GM21423 (cell line): ENCODE results near the gene BIVM.
"Not testable (repeated sequence)": the region's sequence is repeated elsewhere in the genome, so short reads cannot be mapped to it uniquely, and the experiment has no call there.

Source experiments
- ATAC-seq: cut with Tn5 transposase; IDR thresholded peaks from one replicate; pipeline ENCODE4 v1.9.1; 2021; ENCODE audit warnings: mild to moderate bottlenecking, moderate library complexity; ENCODE audit not compliant: unreplicated experiment

The BIVM gene, protein sequence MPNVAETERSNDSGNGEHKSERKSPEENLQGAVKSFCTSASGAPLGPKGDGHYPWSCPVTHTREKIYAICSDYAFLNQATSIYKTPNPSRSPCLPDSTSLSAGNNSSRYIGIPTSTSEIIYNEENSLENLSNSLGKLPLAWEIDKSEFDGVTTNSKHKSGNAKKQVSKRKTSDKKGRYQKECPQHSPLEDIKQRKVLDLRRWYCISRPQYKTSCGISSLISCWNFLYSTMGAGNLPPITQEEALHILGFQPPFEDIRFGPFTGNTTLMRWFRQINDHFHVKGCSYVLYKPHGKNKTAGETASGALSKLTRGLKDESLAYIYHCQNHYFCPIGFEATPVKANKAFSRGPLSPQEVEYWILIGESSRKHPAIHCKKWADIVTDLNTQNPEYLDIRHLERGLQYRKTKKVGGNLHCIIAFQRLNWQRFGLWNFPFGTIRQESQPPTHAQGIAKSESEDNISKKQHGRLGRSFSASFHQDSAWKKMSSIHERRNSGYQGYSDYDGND

DNA sequence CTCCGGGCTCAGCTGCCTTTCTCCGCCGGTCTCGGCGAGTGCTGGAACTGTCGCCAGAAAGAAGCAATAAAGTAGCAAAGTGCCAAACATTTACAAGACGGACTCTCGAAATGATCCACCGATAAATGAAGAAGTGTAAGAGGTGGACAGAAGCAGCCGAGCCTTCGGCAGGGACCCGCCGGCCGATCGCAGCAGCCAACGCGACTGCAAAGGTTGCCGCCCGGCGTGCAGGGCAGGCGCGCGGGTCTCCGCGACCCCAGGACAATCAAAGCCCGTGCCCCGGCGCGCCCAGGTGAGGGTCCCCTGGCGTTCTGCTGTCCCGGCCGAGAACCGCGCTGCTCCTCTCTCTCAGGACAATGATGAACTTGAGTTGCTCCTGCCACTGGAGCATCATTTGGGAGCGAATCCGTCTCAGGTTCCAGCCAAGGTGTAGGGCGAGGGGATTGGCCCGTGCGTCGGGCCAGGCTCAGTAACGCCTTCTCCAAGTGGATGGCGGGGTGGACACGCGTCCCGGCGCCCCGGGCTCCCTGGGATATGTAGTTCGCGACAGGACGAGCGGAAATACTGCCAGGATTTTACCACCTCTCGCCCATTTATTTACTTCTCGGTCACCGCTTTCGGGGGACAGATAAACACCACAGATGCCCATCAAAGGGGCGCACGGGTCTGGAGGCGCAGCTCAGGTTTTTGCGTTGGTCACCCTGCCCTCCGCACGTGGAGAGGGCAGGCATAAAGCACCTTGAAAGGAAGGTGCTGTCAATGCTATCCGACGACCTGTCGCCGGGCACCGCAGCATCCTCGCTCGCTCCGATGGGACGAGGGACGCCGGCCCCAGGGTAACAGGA, at the start of gene BIVM, which contains the start of gene POGLUT2:
Gene BIVM (plus strand): TSS at position 539 of the 845 bp plus-strand sequence. CDS start 8,149 bp downstream, outside the sequence.
Gene POGLUT2 (minus strand): TSS at position 396 of the 845 bp plus-strand sequence. CDS start 306 bp downstream, at position 90.
- peak; percentile 84 for ATAC-seq

DNA sequence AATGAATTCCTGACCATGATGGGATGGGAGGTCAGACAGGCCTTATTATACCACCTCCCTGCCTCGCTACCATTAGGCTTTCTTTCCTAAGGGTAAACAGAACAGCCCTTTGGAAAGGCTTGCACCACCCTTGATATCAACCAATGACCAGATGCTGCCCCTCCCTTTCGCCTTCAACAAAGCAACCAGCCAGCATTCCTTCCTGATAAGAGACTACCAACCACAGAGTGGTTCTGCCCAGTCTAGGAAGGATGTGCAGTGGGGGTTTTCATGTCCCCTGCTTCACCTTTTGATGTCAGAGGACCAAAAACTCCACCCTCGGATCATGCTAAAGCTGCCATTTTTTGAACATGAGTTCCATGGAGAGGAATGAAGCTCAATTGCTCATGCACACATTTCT, 47.0 kb upstream of the BIVM start:
- ATAC-seq = no peak

DNA sequence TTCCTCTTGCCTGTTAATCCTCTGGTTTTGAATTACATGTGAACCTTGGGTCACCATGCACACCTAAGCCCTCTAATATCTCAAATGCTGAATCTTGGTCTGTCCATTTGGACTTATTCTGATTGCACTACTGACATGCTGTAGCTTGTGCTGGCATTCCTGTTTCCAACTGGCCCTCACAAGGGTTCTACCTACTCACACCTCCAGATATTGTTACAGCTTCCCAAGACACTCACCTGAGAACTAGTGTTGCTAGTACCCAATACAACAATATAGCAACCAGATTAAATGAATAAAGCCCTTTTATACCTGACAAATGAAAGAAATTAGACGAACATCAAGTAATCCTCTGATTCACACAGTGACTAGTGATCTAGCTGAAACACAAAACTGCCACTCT, 41.9 kb upstream of the BIVM start:
- ATAC-seq = no peak

DNA sequence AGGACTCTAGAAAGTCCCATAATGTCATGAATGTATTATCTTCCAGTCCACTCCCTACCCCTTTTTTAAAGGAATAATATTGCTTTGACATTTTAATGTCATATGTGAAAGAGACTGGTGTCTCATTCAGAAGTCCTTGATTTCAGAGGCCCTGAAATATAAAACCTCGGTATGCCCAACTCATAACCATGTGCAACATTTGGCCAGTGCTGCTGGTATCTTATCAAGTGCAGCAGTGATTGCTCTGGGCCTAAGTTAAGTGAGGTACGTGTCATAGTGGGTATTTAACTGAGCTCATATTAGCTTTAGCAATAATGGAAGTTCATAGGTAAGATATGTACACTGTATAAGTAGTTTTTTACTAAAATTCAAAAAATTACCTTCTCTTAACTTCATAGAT, 40.1 kb upstream of the BIVM start:
- ATAC-seq = no peak

DNA sequence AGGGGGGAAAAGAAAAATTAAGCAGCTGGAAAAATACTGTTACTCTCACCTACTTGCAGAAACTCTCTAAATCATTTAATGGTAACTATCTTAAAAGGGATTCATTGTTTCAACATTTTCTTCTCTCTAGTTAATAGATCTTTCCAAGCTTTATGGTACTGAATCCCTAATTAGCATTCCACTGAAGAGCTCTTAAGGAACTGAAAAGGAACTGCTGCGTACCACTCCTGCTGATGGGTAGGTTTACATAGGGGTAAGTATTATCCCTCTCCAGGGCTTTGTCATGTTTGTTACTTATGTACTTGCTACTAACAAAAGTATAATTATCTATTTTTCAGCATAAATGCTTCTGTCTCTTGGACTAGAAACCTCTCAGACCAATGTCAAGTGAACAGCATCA, 37.8 kb upstream of the BIVM start:
- no peak for ATAC-seq

DNA sequence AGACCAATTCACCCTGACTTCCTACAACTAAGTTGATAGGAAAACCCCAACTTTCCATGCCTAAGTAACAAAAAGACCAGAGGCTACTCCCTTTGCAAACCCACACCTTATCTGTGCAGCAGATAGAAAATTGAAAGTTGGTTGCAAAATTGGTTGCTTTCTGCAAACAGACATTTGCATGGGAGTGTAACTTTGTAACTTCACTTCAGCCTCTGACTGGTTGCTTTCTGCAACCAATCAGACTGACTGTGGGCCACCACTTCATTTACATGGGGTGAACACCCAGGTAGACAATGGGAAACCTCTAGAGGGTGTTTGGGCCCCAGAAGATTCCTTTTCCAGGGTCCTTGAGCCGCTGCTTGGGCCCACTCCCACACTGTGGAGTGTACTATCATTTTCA, 35.2 kb upstream of the BIVM start:
- no peak for ATAC-seq

DNA sequence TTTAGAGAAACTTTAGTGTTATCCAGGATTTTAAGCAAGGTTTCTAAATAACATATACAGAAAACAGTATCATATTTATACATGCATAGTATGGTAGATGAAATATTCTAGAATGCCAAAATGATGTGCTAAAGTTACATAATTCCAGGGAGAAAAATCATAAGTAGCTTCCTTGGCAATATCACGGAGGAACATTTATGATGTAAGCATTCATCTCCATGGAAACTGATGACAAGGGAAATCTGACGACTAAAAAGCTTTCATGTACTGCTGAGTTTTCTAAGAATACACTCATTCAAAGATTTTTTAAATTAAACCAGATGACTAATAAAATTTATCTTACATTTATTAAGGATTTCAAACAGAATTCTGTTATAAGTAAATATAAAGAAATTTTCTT, 30.0 kb upstream of the BIVM start:
- no peak for ATAC-seq

DNA sequence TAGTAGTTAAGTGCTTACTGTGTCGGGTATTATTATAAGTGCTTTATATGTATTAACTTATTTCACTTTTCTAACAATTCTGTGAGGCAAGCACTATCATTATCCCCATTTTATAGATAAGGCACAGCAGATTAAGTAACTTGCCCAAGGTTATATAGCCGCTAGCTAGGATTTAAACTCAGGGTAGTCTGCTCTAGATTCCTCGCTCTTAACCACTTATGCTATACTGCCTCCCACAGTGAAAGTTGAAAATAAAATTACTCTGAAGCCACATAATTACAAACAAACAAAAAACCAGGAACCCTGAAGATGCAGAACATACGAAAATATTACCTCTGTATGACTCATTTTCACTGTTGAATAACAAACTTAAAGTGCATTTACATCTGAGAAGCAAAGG, 29.2 kb upstream of the BIVM start:
- ATAC-seq = no peak

DNA sequence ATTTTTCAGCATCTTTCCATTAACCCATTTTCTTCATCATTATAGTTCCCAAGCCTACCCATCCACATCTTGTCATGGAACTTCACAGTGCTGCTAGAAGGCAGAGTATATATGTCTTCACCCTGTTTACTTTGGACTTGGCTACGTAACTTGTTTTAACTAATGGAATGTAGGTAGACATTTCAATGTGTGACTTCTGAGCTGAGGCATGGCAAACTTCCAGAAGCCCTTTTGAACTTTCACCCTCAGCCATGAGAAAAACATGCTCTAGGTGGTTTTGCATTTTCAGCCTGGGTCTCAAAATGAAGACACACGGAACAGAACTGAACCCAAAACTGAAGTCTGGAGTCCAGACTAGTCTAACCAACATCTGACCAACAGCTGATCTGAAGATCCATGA, 28.5 kb upstream of the BIVM start:
- no peak for ATAC-seq

DNA sequence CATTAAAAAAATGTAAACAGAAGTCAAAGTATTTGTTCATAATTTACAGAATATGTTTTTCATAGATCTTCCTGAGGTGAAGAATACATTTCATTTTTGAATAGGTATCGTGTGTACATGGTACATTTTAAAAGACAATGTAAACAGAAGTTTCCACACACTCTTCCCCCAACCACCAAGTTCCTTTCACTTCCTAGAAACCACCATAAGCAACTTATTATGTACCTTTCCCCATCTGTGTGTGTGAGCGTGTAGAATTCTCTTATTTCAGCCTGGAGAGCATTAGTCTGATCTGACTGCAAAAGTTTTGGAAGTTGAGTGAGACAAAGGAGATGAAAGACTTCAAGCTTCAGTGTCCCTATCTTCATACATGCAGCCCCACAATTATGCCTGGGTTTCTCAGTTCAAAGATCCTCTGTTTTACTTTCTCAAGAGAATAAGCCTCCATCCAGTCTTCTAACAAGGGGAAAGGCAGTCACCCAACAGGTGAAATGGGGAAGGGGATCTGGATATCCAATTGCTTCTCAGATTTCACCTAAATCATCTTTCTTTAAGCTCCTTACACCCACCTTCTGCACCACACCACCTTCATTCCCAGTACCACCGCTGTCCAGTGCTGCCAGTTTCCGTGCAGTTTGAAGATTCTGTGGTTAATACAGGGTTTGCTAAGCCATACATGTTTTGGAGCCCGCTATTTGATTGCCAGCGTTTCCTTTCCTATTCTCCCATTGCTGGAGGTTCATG, 27.4 kb upstream of the BIVM start:
- ATAC-seq = no peak

DNA sequence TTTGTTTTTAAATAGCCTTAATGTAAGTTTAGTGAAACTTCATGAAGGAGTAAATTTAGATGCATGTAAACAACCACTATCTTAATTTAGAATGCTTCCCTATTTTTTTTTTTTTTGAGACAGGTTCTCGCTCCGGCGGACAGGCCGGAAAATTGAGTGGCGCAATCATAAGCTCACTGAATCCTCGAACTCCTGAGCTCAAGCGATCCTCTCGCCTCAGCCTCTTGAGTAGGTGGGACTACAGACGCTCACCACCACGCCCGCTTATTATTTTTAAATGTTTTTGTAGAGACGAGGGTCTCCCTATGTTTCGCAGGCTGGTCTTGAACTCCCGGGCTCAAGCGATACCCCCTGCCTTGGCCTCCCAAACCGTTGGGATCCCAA, 26.9 kb upstream of the BIVM start:
- ATAC-seq = no peak

DNA sequence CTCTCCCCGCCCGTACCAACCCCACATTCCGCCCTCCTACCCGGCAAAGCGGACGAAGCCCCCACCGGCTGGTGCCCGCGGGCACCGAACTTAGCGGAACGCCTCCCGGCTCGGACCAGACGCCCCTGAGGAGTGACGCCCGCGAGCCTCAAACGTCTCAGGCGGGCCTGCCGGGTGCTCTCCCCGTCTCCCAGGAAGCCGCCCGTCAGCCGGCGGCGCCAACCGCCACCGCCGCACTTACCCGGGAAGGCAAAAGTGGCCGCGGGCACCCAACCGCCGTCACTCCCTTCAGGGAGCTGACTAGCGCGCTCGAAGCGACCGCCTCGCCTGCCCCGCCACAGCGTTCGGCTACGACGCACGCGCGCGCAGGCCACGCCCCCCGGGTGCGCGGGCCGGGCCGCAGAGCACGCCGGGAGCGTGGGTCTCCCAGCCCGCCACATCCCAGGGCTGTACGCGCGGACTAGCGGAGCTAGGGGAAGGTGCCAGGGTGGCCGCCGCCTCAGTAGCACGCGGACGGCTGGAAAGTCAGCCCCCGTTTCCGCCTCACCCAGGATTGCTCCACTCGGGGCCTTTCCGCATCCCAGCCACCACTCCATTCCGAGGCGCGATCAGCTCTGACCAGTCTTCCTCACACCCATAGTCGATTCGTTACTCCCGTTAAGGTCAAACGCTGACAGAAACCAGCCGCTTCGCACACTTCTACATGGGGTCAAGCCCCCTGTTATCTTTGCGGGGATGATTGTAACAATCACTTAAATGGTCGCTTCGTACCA, 25.3 kb upstream of the BIVM start, which contains the start of gene TEX30:
Gene TEX30 (minus strand): TSS at position 346 of the 773 bp plus-strand sequence. CDS start 3,760 bp downstream, outside the sequence.
- ATAC-seq = peak; percentile 93

DNA sequence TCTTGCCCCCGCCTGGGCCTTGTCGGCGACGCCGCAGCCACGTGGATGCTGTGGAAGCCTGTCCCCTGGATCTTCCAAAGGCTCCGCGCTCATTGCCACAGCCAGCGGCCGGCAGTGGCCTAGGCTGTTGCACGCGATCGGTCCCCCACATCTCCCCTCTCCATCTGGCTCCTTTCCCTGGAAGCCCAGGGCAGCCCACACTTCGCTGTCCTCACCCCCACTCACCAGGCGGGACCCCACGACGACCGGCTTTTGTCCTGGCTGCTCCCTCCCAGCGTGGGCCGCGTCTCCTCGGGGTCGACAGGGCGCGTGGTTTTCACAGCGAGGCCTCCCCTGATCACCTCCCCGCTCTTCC, 24.7 kb upstream of the BIVM start:
- no peak for ATAC-seq

DNA sequence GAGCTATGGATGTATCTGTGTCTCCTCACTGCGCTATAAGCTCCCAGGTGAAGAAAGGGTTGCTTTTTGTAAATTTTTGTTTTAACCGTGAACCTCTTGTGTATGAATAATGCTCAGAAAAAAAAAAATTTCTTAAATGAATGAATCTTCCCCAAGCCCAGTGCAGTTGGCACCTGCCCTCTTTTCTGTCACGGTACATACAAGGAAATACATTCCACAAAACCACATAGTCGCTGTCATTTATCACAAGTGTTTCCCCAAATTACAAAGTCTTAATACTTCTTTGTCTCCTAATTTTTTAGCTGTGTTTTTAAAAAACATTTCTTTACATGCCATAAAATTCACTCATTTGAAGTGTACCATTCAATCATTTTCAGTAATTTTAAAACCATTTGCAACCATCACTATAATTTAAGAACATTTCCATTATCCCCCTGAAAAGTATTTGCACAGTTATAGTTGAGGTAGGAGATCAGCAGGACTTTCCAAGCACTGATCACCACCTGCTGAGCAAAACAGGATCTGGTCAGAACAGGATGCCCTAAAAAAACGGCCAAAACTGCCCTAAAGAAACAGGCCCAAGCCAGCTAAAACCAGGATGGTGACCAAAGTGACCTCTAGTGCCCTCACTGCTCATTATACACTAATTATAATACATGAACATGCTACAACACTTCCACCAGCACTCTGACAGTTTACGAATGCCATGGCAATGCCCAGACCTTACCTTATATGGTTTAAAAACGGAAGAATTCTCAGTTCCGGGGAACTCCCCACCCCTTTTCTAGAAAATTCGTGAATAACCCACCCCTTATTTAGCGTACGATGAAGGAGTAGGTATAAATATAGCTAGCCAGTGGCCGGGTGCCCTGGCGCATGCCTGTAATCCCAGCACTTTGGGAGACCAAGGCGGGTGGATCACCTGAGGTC, 24.1 kb upstream of the BIVM start:
- ATAC-seq = no peak

DNA sequence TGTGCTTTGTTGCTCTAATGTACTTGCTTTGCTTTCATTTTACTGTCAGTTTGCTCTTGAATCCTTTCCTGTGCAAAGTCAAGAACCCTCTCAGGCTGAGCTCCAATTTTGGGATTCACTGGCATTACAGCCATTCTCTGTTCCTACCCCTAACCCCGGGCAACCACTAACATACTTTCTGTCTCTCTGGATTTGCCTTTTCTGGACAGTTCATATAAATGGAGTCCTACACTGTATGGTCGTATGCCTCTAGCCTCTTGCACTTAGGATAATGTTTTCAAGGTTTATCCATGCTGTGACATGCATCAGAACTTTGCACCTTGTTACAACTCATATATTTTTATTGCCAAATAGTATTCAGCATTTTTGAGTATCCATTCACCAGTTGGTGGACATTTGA, 22.6 kb upstream of the BIVM start:
- ATAC-seq = no peak

DNA sequence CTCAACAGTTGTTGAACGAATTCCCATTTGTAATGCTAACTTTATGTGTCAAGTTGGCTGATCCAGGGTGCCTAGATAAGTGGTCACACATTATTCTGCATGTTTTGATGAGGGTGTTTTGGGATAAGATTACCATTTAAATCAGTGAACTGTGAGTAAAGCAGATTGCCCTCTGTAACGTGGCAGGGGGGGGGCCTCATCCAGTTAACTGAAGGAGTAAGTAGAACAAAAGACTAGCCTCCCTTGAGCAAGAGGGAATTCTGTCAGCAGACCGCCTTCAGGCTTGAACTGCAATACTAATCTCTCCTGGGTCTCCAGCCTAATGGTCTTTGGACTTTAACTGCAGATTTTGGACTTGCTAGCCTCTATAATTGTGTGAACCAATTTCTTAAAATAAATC, 21.2 kb upstream of the BIVM start:
- no peak for ATAC-seq

DNA sequence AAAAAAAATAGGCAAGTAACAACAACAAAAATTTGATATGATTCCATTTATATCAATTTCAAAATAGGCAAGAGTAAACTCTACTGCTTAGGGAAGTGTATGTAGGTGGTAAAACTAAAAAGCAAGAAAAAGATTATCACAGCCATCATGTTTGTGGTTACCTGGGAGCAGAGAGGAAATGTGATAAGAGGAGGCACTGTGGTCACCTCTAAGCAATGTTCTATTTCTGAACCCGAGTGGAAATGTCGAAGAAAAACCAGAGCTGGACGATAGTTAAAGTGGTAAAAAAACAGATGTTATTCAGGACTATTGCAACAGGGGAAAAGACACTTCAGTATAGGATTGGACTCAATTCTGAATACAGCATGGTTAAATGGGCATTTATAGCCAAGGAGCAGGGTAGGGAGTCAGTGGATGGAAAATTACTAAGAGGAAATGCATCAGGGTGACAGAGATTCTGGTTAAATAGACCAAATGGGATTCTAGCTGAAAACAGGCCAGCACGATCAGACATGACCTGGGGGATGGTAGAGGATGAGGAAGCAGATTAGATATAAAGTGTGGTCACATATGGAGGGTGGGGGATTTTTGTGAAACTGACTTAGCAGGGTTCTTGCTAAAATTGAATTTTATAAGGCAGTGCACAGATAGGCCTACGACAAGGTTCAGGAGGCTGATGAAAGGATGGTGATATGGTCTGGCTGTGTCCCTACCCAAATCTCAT, 19.3 kb upstream of the BIVM start:
- ATAC-seq = peak; percentile 49

DNA sequence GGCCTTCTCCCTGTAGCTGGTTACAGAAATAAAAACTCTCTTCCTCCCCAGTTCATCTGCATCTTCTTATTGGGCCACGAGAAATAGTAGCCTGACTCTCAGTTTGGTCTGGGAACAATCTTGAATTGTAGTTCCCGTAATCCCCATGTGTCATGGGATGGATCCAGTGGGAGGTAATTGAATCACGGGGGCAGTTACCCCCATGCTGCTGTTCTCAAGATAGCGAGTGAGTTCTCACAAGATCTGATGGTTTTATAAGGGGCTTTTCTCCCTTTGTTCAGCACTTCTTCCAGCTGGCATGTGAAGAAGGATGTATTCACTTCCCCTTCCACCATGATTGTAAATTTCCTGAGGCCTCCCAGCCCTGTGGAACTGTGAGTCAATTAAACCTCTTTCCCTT, 18.3 kb upstream of the BIVM start:
- ATAC-seq = not testable (repeated sequence)

DNA sequence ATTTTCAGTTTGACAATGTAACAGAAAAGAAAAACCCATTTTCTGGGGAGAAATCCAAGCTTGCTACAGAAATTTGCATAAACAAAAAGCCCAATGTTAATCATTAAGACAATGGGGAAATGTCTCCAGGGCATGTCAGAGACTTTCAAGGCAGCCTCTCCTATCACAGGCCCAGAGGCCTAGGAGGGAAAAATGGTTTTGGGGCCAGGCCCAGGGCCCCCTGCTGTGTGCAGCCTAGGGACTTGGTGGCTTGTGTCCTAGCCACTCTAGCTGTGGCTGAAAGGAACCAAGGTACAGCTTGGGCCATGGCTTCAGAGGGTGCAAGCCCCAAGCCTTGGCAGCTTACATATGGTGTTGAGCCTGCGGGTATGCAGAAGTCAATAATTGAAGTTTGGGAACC, 17.3 kb upstream of the BIVM start:
- no peak for ATAC-seq
